ENCODE measurements around the gene CHMP2A. TPM values are rescaled to one million over a fixed set of nuclear protein-coding genes. Genes with fewer than 3 reads are reported as not detected.
"Not testable (repeated sequence)": the region's sequence is repeated elsewhere in the genome, so short reads cannot be mapped to it uniquely, and the experiment has no call there.

CHMP2A gene
- polyA plus RNA-seq, 1 donor from 2014 or later = 160 TPM

- Mint-ChIP-seq H3K27me3 (peaks cover 2% of the 10 kb centered on the region), H3K9me3 (peaks cover 0 to 2% (median 0%) of the 10 kb centered on the region in 3 donors), H3K36me3 (peaks cover 4% of the 10 kb centered on the region), H3K4me3 (peak overlapping the region; percentile 95 to 99 (median 98)), H3K4me1 (peaks cover 23 to 28% (median 24%) of the 10 kb centered on the region in 3 donors), H3K27ac (peak overlapping the region; percentile 97 to 98 (median 97))
Measured at GRCh38 chr19:58518256-58519086, 36.4 kb downstream of the CHMP2A start.

- no peaks in the 10 kb centered on the region for H3K9me3 Mint-ChIP-seq
- H3K4me1 Mint-ChIP-seq = peaks cover 23 to 28% (median 24%) of the 10 kb centered on the region in 3 donors
- H3K27me3 Mint-ChIP-seq = peaks cover 2% of the 10 kb centered on the region
- peaks cover 4% of the 10 kb centered on the region for H3K36me3 Mint-ChIP-seq
- H3K27ac Mint-ChIP-seq = peak overlapping the region in 1 of 3 donors; percentile 97
- H3K4me3 Mint-ChIP-seq = peak overlapping the region in 2 of 4 donors; percentile 21 to 99
Measured at GRCh38 chr19:58516964-58517833, 37.7 kb downstream of the CHMP2A start.

GRCh38 chr19:58516246-58516836, 38.6 kb downstream of the CHMP2A start:
- Mint-ChIP-seq H3K27ac (no peak overlapping the region), H3K4me1 (peaks cover 23 to 30% (median 24%) of the 10 kb centered on the region in 3 donors), H3K27me3 (peaks cover 2% of the 10 kb centered on the region), H3K4me3 (peak overlapping the region in 2 of 4 donors; percentile 5 to 84), H3K36me3 (peaks cover 6% of the 10 kb centered on the region), H3K9me3 (no peaks in the 10 kb centered on the region)

GRCh38 chr19:58515259-58515658, 39.6 kb downstream of the CHMP2A start:
- H3K27ac Mint-ChIP-seq = peak overlapping the region in 2 of 3 donors; percentile 35 to 67
- peaks cover 2% of the 10 kb centered on the region for H3K27me3 Mint-ChIP-seq

GRCh38 chr19:58514564-58515022, 40.3 kb downstream of the CHMP2A start:
- Mint-ChIP-seq H3K9me3 (no peaks in the 10 kb centered on the region), H3K27me3 (peaks cover 2% of the 10 kb centered on the region), H3K4me3 (peak overlapping the region; percentile 38 to 89 (median 76)), H3K4me1 (peaks cover 14 to 26% (median 19%) of the 10 kb centered on the region in 3 donors), H3K27ac (peak overlapping the region in 2 of 3 donors; percentile 35 to 53), H3K36me3 (peaks cover 6% of the 10 kb centered on the region)

More at GRCh38 chr19:58515259-58515658, 39.6 kb downstream of the CHMP2A start:
- Mint-ChIP-seq H3K9me3 (no peaks in the 10 kb centered on the region), H3K4me3 (peak overlapping the region in 3 of 4 donors; percentile 12 to 84 (median 73)), H3K36me3 (peaks cover 6% of the 10 kb centered on the region), H3K4me1 (peaks cover 20 to 30% (median 21%) of the 10 kb centered on the region in 3 donors)

- Mint-ChIP-seq H3K27me3 (peaks cover 1% of the 10 kb centered on the region), H3K4me3 (peak overlapping the region; percentile 65 to 89 (median 78)), H3K4me1 (peaks cover 9 to 20% (median 16%) of the 10 kb centered on the region in 3 donors), H3K27ac (peak overlapping the region in 1 of 3 donors; percentile 76), H3K36me3 (peaks cover 6% of the 10 kb centered on the region), H3K9me3 (no peaks in the 10 kb centered on the region)
Measured at GRCh38 chr19:58513694-58514563, 41.0 kb downstream of the CHMP2A start.

GRCh38 chr19:58513213-58513693, 41.7 kb downstream of the CHMP2A start:
- H3K4me3 Mint-ChIP-seq = peak overlapping the region in 2 of 4 donors; percentile 12 to 70

GRCh38 chr19:58511353-58512208, 43.3 kb downstream of the CHMP2A start, which contains the start of gene SLC27A5:
TSS of gene SLC27A5 (minus strand) at chr19:58511992. CDS start at chr19:58511955, 37 bp downstream.
- H3K4me1 Mint-ChIP-seq = peaks cover 4 to 13% (median 6%) of the 10 kb centered on the region in 3 donors
- H3K4me3 Mint-ChIP-seq = peak within 1 kb of the TSS in 1 of 4 donors; percentile 51
- peaks cover 6% of the 10 kb centered on the region for H3K36me3 Mint-ChIP-seq
- H3K27ac Mint-ChIP-seq = no peak within 1 kb of the TSS
- no peaks in the 10 kb centered on the region for H3K27me3 Mint-ChIP-seq
- peaks cover 0 to 8% (median 6%) of the 10 kb centered on the region in 3 donors for H3K9me3 Mint-ChIP-seq

More at GRCh38 chr19:58513213-58513693, 41.7 kb downstream of the CHMP2A start:
- peaks cover 4 to 15% (median 9%) of the 10 kb centered on the region in 3 donors for H3K4me1 Mint-ChIP-seq
- peak overlapping the region in 1 of 3 donors; percentile 76 for H3K27ac Mint-ChIP-seq
- H3K9me3 Mint-ChIP-seq = no peaks in the 10 kb centered on the region
- H3K36me3 Mint-ChIP-seq = peaks cover 6% of the 10 kb centered on the region
- no peaks in the 10 kb centered on the region for H3K27me3 Mint-ChIP-seq

- Mint-ChIP-seq H3K9me3 (peaks cover 1 to 8% (median 6%) of the 10 kb centered on the region in 3 donors), H3K27me3 (no peaks in the 10 kb centered on the region), H3K4me3 (no peak overlapping the region), H3K4me1 (peaks cover 0 to 7% (median 4%) of the 10 kb centered on the region in 3 donors), H3K27ac (peak overlapping the region; percentile 63 to 88 (median 73)), H3K36me3 (peaks cover 6% of the 10 kb centered on the region)
Measured at GRCh38 chr19:58510084-58510862, 44.6 kb downstream of the CHMP2A start.

GRCh38 chr19:58509731-58510083, 45.2 kb downstream of the CHMP2A start:
- H3K27me3 Mint-ChIP-seq = no peaks in the 10 kb centered on the region
- no peak overlapping the region for H3K27ac Mint-ChIP-seq
- peaks cover 0 to 5% (median 4%) of the 10 kb centered on the region in 3 donors for H3K4me1 Mint-ChIP-seq
- H3K9me3 Mint-ChIP-seq = peaks cover 1 to 8% (median 6%) of the 10 kb centered on the region in 3 donors
- H3K4me3 Mint-ChIP-seq = no peak overlapping the region
- H3K36me3 Mint-ChIP-seq = peaks cover 3% of the 10 kb centered on the region

- peak overlapping the region in 1 of 3 donors; percentile 9 for H3K27ac Mint-ChIP-seq
Measured at GRCh38 chr19:58507602-58508223, 47.2 kb downstream of the CHMP2A start.

More at GRCh38 chr19:58507602-58508223, 47.2 kb downstream of the CHMP2A start:
- not testable (repeated sequence) for H3K27me3 Mint-ChIP-seq, H3K36me3 Mint-ChIP-seq, H3K9me3 Mint-ChIP-seq, H3K4me3 Mint-ChIP-seq, H3K4me1 Mint-ChIP-seq

Data from IgD-negative memory B cell (primary cell).